Left colon (tissue), 2 donors: ENCODE measurements around the gene NUDT14. TPM values are rescaled to one million over a fixed set of nuclear protein-coding genes. Genes with fewer than 3 reads are reported as not detected.
A peak's percentile ranks its signal among the peaks of the same experiment; 100 is the strongest.

Source experiments
- ATAC-seq: fragments of 200-7000 bp; cut with Tn5 transposase; one replicate; pipeline ENCODE4 v1.9.1; 2020; ENCODE audit warnings: mild to moderate bottlenecking, moderate library complexity
- DNase-seq, 2 donors: peaks; one replicate each; pipeline ENCODE4 v3.0.0-alpha.2; 2020
- intact Hi-C, 2 donors: fragments of 100-400 bp; cut with DNase I in 1 of 2; cut with micrococcal nuclease in 1 of 2; formaldehyde crosslinking; loops; one replicate each; pipeline versions ENCODE4 v1.11.2 to v1.14.0; 2022; cut with DNase I, micrococcal nuclease
- total RNA-seq, 2 donors: library from RNA; stranded (reverse); fragmentation: NEBNext Ultra II Directional; extraction: Animal tissue kit (Norgen Biotek cat#: 25700); gene quantifications; one replicate each; pipeline ENCODE4 v1.2.1, GENCODE V29; 2021
- donor health status: DM: no; HTN: no; CAD: no.
- donor health status: DM: yes; HTN: yes; CAD: no.

Gene NUDT14
- total RNA-seq, 2 donors from 2014 or later = 45.6 to 56.8 TPM

GRCh38 chr14:105144026-105144665 is 37.0 kb downstream of the NUDT14 start:
- ATAC-seq (no peak), DNase-seq (peak in 1 of 2 donors; percentile 18)
- intact Hi-C loops = no loop called here

GRCh38 chr14:105143451-105144025 is 37.6 kb downstream of the NUDT14 start:
- DNase-seq = peak in 1 of 2 donors; percentile 17
- ATAC-seq = no peak
- intact Hi-C loops = no loop called here

- no peak for ATAC-seq
- intact Hi-C loops = no loop called here
- peak in 1 of 2 donors; percentile 15 for DNase-seq
These were observed 38.3 kb downstream of the NUDT14 start for GRCh38 chr14:105142651-105143450.

- intact Hi-C loops = no loop called here
- DNase-seq (peak in 1 of 2 donors; percentile 21), ATAC-seq (no peak)
These were observed 39.4 kb downstream of the NUDT14 start for GRCh38 chr14:105141486-105142281.

- ATAC-seq = no peak
- no peak for DNase-seq
- intact Hi-C loops = no loop called here
These were observed 40.1 kb downstream of the NUDT14 start for GRCh38 chr14:105141026-105141425.

GRCh38 chr14:105140581-105140980 is 40.5 kb downstream of the NUDT14 start:
- intact Hi-C loops = no loop called here
- no peak for DNase-seq
- ATAC-seq = no peak

- intact Hi-C loops = no loop called here
- ATAC-seq (no peak), DNase-seq (no peak)
These were observed 41.3 kb downstream of the NUDT14 start for GRCh38 chr14:105139831-105140239.

GRCh38 chr14:105139212-105139825 is 41.8 kb downstream of the NUDT14 start:
- no peak for DNase-seq
- intact Hi-C loops = no loop called here
- ATAC-seq = no peak

- ATAC-seq (no peak), DNase-seq (no peak)
- intact Hi-C loops = no loop called here
These were observed 42.5 kb downstream of the NUDT14 start for GRCh38 chr14:105138551-105139111.

- no peak for DNase-seq
- no peak for ATAC-seq
- intact Hi-C loops = no loop called here
These were observed 43.0 kb downstream of the NUDT14 start for GRCh38 chr14:105138021-105138541.

GRCh38 chr14:105137481-105138020 is 43.6 kb downstream of the NUDT14 start:
- no peak for ATAC-seq
- intact Hi-C loops = no loop called here
- no peak for DNase-seq

- DNase-seq (peak in 1 of 2 donors; percentile 3), ATAC-seq (no peak)
- intact Hi-C loops = no loop called here
These were observed 44.5 kb downstream of the NUDT14 start for GRCh38 chr14:105136401-105137322.

GRCh38 chr14:105135700-105136395 is 45.3 kb downstream of the NUDT14 start:
- peak; percentile 88 for ATAC-seq
- DNase-seq = peak in 1 of 2 donors; percentile 30
- intact Hi-C loops = no loop called here

- DNase-seq (no peak), ATAC-seq (no peak)
- intact Hi-C loops = no loop called here
These were observed 48.0 kb downstream of the NUDT14 start for GRCh38 chr14:105132921-105133654.

GRCh38 chr14:105131241-105131640 is 49.9 kb downstream of the NUDT14 start:
- intact Hi-C loops = no loop called here
- ATAC-seq (no peak), DNase-seq (no peak)

- intact Hi-C loops = no loop called here
- ATAC-seq = no peak
- DNase-seq = no peak
These were observed 53.1 kb downstream of the NUDT14 start for GRCh38 chr14:105128059-105128458.
